Panc1 (cell line): ENCODE results near the gene SEMA6A. TPM values are rescaled to one million over a fixed set of nuclear protein-coding genes. Genes with fewer than 3 reads are reported as not detected.

Source experiments
- ATAC-seq: fragments of 200-7000 bp; cut with Tn5 transposase; 2 replicates; pipeline ENCODE4 v1.9.1; 2020; ENCODE audit warnings: mild to moderate bottlenecking, moderate library complexity
- BruUV-seq: library from RNA; stranded (reverse); fragments of 400-500 nt; replicated peaks from 2 replicates; lab custom pipeline; 2021; lab: Mats Ljungman, UMichigan
- CTCF ChIA-PET: fragments of 300-600 bp; sonication (Branson Sonifier 250); formaldehyde crosslinking; loops from one replicate; lab custom pipeline; 2022; ENCODE audit warnings: antibody characterized with exemption; lab: Charles Lee
- POLR2A ChIA-PET: fragments of 300-600 bp; sonication (Branson Sonifier 250); formaldehyde crosslinking; loops from one replicate; lab custom pipeline; 2022; ENCODE audit warnings: antibody characterized with exemption; lab: Charles Lee
- DNase-seq: peaks from one replicate; pipeline ENCODE4 v3.0.0-alpha.2; 2010; ENCODE audit warnings: low read depth, low spot score
- H3K27ac ChIP-seq: 2 replicates; pipeline ENCODE4 v1.5.1; 2011; ENCODE audit warnings: mild to moderate bottlenecking, low read length, inconsistent platforms
- H3K27me3 ChIP-seq: fragments of 200-500 bp; sonication (Bioruptor generic); 2 replicates; pipeline ENCODE4 v1.6.0; 2014; ENCODE audit warnings: low read length, inconsistent platforms; ENCODE audit not compliant: control insufficient read depth, insufficient read depth
- H3K36me3 ChIP-seq: fragments of 200-500 bp; sonication (Bioruptor generic); 2 replicates; pipeline ENCODE4 v1.5.1; 2014; ENCODE audit warnings: inconsistent platforms, mild to moderate bottlenecking, low read length, moderate library complexity; ENCODE audit not compliant: control insufficient read depth, insufficient read depth
- H3K4me1 ChIP-seq: 2 replicates; pipeline ENCODE4 v1.5.1; 2011; ENCODE audit warnings: inconsistent platforms, mild to moderate bottlenecking, low read length, moderate library complexity; ENCODE audit not compliant: control insufficient read depth, insufficient read depth
- H3K4me3 ChIP-seq, 2 experiments: 2 replicates each; pipeline ENCODE4 v1.5.1; 2011 to 2012; ENCODE audit warnings: low read depth in 2 of 2, low read length in 2 of 2, mild to moderate bottlenecking in 2 of 2, inconsistent platforms in 1 of 2, moderate library complexity in 1 of 2
- H3K9me3 ChIP-seq: fragments of 200-500 bp; sonication (Bioruptor generic); 2 replicates; pipeline ENCODE4 v1.5.1; 2014; ENCODE audit warnings: low read depth, mild to moderate bottlenecking, inconsistent platforms, low read length, moderate library complexity; ENCODE audit not compliant: control insufficient read depth, insufficient read depth
- POLR2AphosphoS5 ChIP-seq: IDR thresholded peaks from 2 replicates; pipeline ENCODE4 v1.6.1; 2012; ENCODE audit warnings: mild to moderate bottlenecking, low read depth, low read length, moderate library complexity
- SIN3A ChIP-seq: IDR thresholded peaks from 2 replicates; pipeline ENCODE4 v1.6.1; 2012; ENCODE audit warnings: low read depth, mild to moderate bottlenecking, low read length, moderate library complexity, borderline replicate concordance; ENCODE audit not compliant: insufficient read depth
- TCF7L2 ChIP-seq: IDR thresholded peaks from 2 replicates; pipeline ENCODE4 v1.6.1; 2011; ENCODE audit warnings: mild to moderate bottlenecking, low read depth, low read length, inconsistent platforms
- in situ Hi-C: cut with HindIII; loops from 2 replicates; pipeline ENCODE4 v1.10.0; 2016; ENCODE audit warnings: low sequenced_read_pairs, low pct_unique_long_range_greater_than_20kb
- intact Hi-C: fragments of 100-400 bp; cut with micrococcal nuclease; formaldehyde crosslinking; loops from one replicate; pipeline ENCODE4 v1.10.0; 2022; ENCODE audit not compliant: unreplicated experiment
- total RNA-seq: library from RNA; stranded (reverse); gene quantifications from one replicate; pipeline ENCODE4 v1.2.1, GENCODE V29; 2021; ENCODE audit not compliant: unreplicated experiment
- TF ChIP-seq, protein P1 (sequence below), 2 experiments: IDR thresholded peaks; 2 replicates each; pipeline ENCODE4 v1.6.1; 2011 to 2012; ENCODE audit warnings: low read depth in 2 of 2, control low read depth in 1 of 2, low read length in 1 of 2, mild to moderate bottlenecking in 1 of 2, moderate library complexity in 1 of 2; ENCODE audit not compliant: insufficient read depth in 1 of 2
- TF ChIP-seq, protein P2 (sequence below): fragments of 450-650 bp; IDR thresholded peaks from 2 replicates; pipeline ENCODE4 v1.5.1; 2017; ENCODE audit warnings: mild to moderate bottlenecking

The SEMA6A gene
- total RNA-seq, 1 experiment from 2014 or later, result 0.54 TPM

DNA sequence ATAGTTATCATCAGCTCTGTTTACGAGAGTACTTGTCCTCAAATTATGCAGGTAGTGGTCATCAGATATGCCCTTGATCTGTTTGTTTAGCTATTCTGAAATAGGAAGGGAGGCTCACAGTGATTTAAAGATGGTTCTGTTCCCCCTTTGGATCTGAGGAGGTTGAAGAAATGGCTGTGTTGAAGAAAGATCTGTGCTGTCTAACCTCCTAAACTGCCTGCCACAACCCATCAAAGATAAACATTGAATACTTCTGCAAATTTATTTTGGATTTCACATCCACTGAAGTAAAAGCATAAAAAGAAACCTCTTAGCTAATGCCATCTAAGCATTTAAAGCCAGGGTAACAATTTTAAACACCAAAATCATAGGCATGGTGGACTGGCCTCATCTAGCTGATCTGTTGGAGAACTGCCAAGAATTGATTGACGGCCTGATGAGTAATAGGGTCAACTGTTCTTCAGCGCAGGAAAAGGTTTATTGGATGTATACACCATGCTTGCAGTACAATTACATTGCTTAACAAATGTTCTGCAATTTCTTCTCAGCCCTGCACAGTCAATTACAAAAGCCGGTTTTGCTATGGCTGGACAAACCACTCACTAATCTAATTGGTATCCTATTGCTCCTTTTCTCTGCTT is 97.6 kb downstream of the SEMA6A start:
- intact Hi-C loops, result no loop called here
- CTCF ChIA-PET, result no interaction called here
- in situ Hi-C loops, result no loop called here

DNA sequence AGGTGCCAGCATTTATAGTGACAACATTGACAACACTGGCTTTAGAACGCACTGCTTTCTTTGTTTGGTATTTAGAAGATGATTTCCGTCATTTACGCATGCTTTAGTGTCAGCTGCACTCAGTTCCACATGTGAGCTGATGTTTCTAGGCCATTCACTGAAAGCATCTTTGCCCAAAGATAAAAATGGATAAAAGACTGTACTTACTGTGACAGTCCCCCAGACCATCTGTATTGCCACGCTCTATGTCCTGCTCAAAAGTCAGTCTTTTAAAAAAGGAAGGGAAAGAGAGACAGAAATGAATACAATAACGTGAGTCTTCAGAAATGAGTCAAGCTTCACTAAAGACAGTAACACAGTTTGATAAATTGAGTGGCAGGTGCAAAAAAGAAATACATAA is 99.3 kb downstream of the SEMA6A start:
- TF ChIP-seq, protein P1, sequence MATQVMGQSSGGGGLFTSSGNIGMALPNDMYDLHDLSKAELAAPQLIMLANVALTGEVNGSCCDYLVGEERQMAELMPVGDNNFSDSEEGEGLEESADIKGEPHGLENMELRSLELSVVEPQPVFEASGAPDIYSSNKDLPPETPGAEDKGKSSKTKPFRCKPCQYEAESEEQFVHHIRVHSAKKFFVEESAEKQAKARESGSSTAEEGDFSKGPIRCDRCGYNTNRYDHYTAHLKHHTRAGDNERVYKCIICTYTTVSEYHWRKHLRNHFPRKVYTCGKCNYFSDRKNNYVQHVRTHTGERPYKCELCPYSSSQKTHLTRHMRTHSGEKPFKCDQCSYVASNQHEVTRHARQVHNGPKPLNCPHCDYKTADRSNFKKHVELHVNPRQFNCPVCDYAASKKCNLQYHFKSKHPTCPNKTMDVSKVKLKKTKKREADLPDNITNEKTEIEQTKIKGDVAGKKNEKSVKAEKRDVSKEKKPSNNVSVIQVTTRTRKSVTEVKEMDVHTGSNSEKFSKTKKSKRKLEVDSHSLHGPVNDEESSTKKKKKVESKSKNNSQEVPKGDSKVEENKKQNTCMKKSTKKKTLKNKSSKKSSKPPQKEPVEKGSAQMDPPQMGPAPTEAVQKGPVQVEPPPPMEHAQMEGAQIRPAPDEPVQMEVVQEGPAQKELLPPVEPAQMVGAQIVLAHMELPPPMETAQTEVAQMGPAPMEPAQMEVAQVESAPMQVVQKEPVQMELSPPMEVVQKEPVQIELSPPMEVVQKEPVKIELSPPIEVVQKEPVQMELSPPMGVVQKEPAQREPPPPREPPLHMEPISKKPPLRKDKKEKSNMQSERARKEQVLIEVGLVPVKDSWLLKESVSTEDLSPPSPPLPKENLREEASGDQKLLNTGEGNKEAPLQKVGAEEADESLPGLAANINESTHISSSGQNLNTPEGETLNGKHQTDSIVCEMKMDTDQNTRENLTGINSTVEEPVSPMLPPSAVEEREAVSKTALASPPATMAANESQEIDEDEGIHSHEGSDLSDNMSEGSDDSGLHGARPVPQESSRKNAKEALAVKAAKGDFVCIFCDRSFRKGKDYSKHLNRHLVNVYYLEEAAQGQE (IDR thresholded peaks at IDR 0.05; ENCODE audit: insufficient read depth in 1 of 2, low read depth in 2 of 2, low read length in 1 of 2), result no peak
- TF ChIP-seq POLR2AphosphoS5 (no peak), TCF7L2 (no peak), SIN3A (no peak)
- TF ChIP-seq, protein P2, sequence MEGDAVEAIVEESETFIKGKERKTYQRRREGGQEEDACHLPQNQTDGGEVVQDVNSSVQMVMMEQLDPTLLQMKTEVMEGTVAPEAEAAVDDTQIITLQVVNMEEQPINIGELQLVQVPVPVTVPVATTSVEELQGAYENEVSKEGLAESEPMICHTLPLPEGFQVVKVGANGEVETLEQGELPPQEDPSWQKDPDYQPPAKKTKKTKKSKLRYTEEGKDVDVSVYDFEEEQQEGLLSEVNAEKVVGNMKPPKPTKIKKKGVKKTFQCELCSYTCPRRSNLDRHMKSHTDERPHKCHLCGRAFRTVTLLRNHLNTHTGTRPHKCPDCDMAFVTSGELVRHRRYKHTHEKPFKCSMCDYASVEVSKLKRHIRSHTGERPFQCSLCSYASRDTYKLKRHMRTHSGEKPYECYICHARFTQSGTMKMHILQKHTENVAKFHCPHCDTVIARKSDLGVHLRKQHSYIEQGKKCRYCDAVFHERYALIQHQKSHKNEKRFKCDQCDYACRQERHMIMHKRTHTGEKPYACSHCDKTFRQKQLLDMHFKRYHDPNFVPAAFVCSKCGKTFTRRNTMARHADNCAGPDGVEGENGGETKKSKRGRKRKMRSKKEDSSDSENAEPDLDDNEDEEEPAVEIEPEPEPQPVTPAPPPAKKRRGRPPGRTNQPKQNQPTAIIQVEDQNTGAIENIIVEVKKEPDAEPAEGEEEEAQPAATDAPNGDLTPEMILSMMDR, result no peak
- POLR2A ChIA-PET, result no interaction called here
- in situ Hi-C loops, result no loop called here
- H3K27me3 ChIP-seq, result no peaks in the 10 kb centered on the region
- no TSS peak for BruUV-seq
- H3K27ac ChIP-seq, result no peak overlapping the region
- no peak overlapping the region for H3K4me3 ChIP-seq
- ATAC-seq, result no peak
- no peaks in the 10 kb centered on the region for H3K4me1 ChIP-seq
- peaks cover 17% of the 10 kb centered on the region; the same call in 1 of the 2 replicates for H3K9me3 ChIP-seq
- CTCF ChIA-PET, result no interaction called here
- no peak for DNase-seq
- no peaks in the 10 kb centered on the region for H3K36me3 ChIP-seq
- intact Hi-C loops, result no loop called here

More for the DNA sequence above, 97.6 kb downstream of the SEMA6A start:
- no peak overlapping the region for H3K4me3 ChIP-seq
- POLR2A ChIA-PET, result no interaction called here
- H3K4me1 ChIP-seq, result no peaks in the 10 kb centered on the region
- H3K27ac ChIP-seq, result no peak overlapping the region
- no peaks in the 10 kb centered on the region for H3K36me3 ChIP-seq
- no peaks in the 10 kb centered on the region for H3K27me3 ChIP-seq
- peaks cover 17% of the 10 kb centered on the region; the same call in 1 of the 2 replicates for H3K9me3 ChIP-seq
- no TSS peak for BruUV-seq
- ATAC-seq, result no peak
- DNase-seq, result no peak
- TF ChIP-seq POLR2AphosphoS5, result no peak
- TF ChIP-seq SIN3A, result no peak
- TF ChIP-seq, protein P1 (IDR thresholded peaks at IDR 0.05; ENCODE audit: insufficient read depth in 1 of 2, low read depth in 2 of 2, low read length in 1 of 2), result no peak
- TF ChIP-seq TCF7L2, result no peak
- TF ChIP-seq, protein P2, result no peak
